GM23248 (cell line): Measurements from ENCODE around the gene RNF10. TPM values are rescaled to one million over a fixed set of nuclear protein-coding genes. Genes with fewer than 3 reads are reported as not detected.
A peak's percentile ranks its signal among the peaks of the same experiment; 100 is the strongest.

ENCODE experiments used
- DNase-seq: peaks from one replicate; pipeline ENCODE4 v3.0.0-alpha.2; 2015
- H2AFZ ChIP-seq: fragments of 200-600 bp; sonication (generic); 2 replicates; pipeline ENCODE4 v1.6.1; 2016; ENCODE audit warnings: antibody characterized with exemption
- H3F3A ChIP-seq: fragments of 200-600 bp; sonication (generic); 2 replicates; pipeline ENCODE4 v1.6.1; 2016; ENCODE audit warnings: mild to moderate bottlenecking, antibody characterized with exemption, mixed run types; ENCODE audit not compliant: insufficient read depth
- H3K27ac ChIP-seq: fragments of 200-600 bp; sonication (generic); 2 replicates; pipeline ENCODE4 v1.5.1; 2016; ENCODE audit warnings: mild to moderate bottlenecking
- H3K27me3 ChIP-seq: fragments of 200-600 bp; sonication (generic); replicated peaks from 2 replicates; pipeline ENCODE4 v1.6.1; 2016; ENCODE audit warnings: mild to moderate bottlenecking; ENCODE audit not compliant: insufficient read depth
- H3K36me3 ChIP-seq: fragments of 200-600 bp; sonication (generic); 2 replicates; pipeline ENCODE4 v1.6.1; 2016; ENCODE audit warnings: low read depth, mild to moderate bottlenecking
- H3K4me1 ChIP-seq: fragments of 200-600 bp; sonication (generic); 2 replicates; pipeline ENCODE4 v1.6.1; 2016; ENCODE audit warnings: mild to moderate bottlenecking; ENCODE audit not compliant: insufficient read depth
- H3K4me2 ChIP-seq: fragments of 200-600 bp; sonication (generic); one replicate; pipeline ENCODE4 v1.6.1; 2016; ENCODE audit warnings: mild to moderate bottlenecking; ENCODE audit not compliant: unreplicated experiment
- H3K4me3 ChIP-seq: fragments of 200-600 bp; sonication (generic); 2 replicates; pipeline ENCODE4 v1.5.1; 2016; ENCODE audit warnings: mild to moderate bottlenecking
- H3K79me2 ChIP-seq: fragments of 200-600 bp; sonication (generic); 2 replicates; pipeline ENCODE4 v1.6.1; 2016; ENCODE audit warnings: mild to moderate bottlenecking; ENCODE audit not compliant: insufficient read depth
- H3K9ac ChIP-seq: fragments of 200-600 bp; sonication (generic); 2 replicates; pipeline ENCODE4 v1.6.1; 2016; ENCODE audit warnings: mild to moderate bottlenecking
- H3K9me2 ChIP-seq: fragments of 200-600 bp; sonication (generic); 2 replicates; pipeline ENCODE4 v1.6.1; 2016; ENCODE audit warnings: mixed run types, mild to moderate bottlenecking, moderate library complexity; ENCODE audit not compliant: insufficient read depth
- H3K9me3 ChIP-seq: fragments of 200-600 bp; sonication (generic); one replicate; pipeline ENCODE4 v1.6.1; 2017; ENCODE audit warnings: low read depth
- H4K20me1 ChIP-seq: fragments of 200-600 bp; sonication (generic); 2 replicates; pipeline ENCODE4 v1.6.0; 2016; ENCODE audit not compliant: insufficient read depth
- EZH2 ChIP-seq: fragments of 200-600 bp; sonication (generic); IDR thresholded peaks from 2 replicates; pipeline ENCODE4 v1.6.1; 2018; ENCODE audit warnings: antibody characterized with exemption, mild to moderate bottlenecking; ENCODE audit not compliant: insufficient read depth, poor library complexity, severe bottlenecking
- EZH2phosphoT487 ChIP-seq: fragments of 200-600 bp; sonication (generic); IDR thresholded peaks from 2 replicates; pipeline ENCODE4 v1.6.1; 2018; ENCODE audit warnings: antibody characterized with exemption, moderate library complexity, mild to moderate bottlenecking, low read depth; ENCODE audit not compliant: insufficient read depth
- WGBS, 2 experiments: methylation state at CpG; one replicate each; pipeline ENCODE4 v1.1.6; 2015 to 2017; ENCODE audit warnings: low lambda C conversion rate in 2 of 2, low coverage in 1 of 2; ENCODE audit errors: missing lambda C conversion rate in 2 of 2; 5-methylcytosine and 5-hydroxymethylcytosine counted together
- in situ Hi-C: fragments of 300-500 bp; cut with MboI; formaldehyde crosslinking; loops from 2 replicates; pipeline ENCODE4 v1.15.0; 2020
- polyA plus RNA-seq: library from polyadenylated mRNA; unstranded; fragments of >200 nt; fragmentation: Nextera tagmentation; extraction: Ambion mirVana; gene quantifications from 2 replicates; pipeline ENCODE4 v1.2.1, GENCODE V29; 2016
- total RNA-seq: library from RNA; depleted of rRNA; stranded (reverse); fragments of >200 nt; shearing (Covaris generic); gene quantifications from 2 replicates; pipeline ENCODE4 v1.2.3, GENCODE V29; 2014

The RNF10 gene
- total and polyA plus RNA-seq, 2 experiments from 2014 or later: 69.3 to 130 TPM

- peaks cover 72% of the 10 kb centered on the region for H3K36me3 ChIP-seq
- H3F3A ChIP-seq: peaks cover 25% of the 10 kb centered on the region
- H3K9me3 ChIP-seq: no peaks in the 10 kb centered on the region
- H4K20me1 ChIP-seq: no peaks in the 10 kb centered on the region
- DNase-seq: no peak
- H3K27ac ChIP-seq: no peak overlapping the region
- no peak overlapping the region for H3K4me2 ChIP-seq
- no peaks in the 10 kb centered on the region for H3K4me1 ChIP-seq
- H3K9me2 ChIP-seq: no peaks in the 10 kb centered on the region
- 76 to 83% methylated on average over 2 of the region's 2 CpGs for WGBS, 2 experiments
- H3K9ac ChIP-seq: no peak overlapping the region
- peaks cover 11% of the 10 kb centered on the region; the same call in 1 of the 2 replicates for H3K79me2 ChIP-seq
- H3K27me3 ChIP-seq: no peaks in the 10 kb centered on the region
- in situ Hi-C loops: no loop called here
- no peak for TF ChIP-seq EZH2phosphoT487
- TF ChIP-seq EZH2: no peak
- H3K4me3 ChIP-seq: no peak overlapping the region
- H2AFZ ChIP-seq: no peak overlapping the region
These were observed 40.0 kb downstream of the RNF10 start for GRCh38 chr12:120574106-120574505.

DNA sequence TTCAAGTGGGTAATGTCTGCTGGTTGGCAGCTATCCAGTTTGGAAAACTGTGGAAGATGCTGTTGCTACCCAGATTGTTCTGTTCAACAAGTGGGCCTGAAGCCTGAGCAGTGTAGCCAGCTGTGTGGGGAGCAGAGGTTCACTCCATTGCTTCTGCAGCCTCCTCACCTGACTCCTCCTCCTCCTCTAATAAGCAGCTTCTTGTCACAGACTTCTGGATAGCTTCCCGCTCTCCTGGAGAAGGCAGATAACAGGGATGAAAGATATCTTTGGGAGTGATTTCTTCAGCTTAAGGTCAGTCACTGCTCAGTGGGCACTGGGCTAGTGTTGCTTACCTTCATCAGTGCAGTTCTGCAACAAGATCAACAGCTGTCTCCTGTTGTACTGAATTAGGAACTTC, 45.0 kb downstream of the RNF10 start:
- H3F3A ChIP-seq: peaks cover 12% of the 10 kb centered on the region
- no peaks in the 10 kb centered on the region for H3K9me3 ChIP-seq
- in situ Hi-C loops: no loop called here
- DNase-seq: no peak
- H3K9ac ChIP-seq: no peak overlapping the region
- peaks cover 32% of the 10 kb centered on the region; the same call in 1 of the 2 replicates for H3K36me3 ChIP-seq
- no peak overlapping the region for H3K4me2 ChIP-seq
- H4K20me1 ChIP-seq: no peaks in the 10 kb centered on the region
- 71 to 72% methylated on average over 1 of the region's 1 CpG for WGBS, 2 experiments
- H3K9me2 ChIP-seq: no peaks in the 10 kb centered on the region
- H3K4me1 ChIP-seq: peaks cover 7% of the 10 kb centered on the region; the same call in 1 of the 2 replicates
- no peak overlapping the region for H3K4me3 ChIP-seq
- no peaks in the 10 kb centered on the region for H3K27me3 ChIP-seq
- H2AFZ ChIP-seq: no peak overlapping the region
- no peak for TF ChIP-seq EZH2
- H3K27ac ChIP-seq: no peak overlapping the region
- H3K79me2 ChIP-seq: peaks cover 19% of the 10 kb centered on the region

DNA sequence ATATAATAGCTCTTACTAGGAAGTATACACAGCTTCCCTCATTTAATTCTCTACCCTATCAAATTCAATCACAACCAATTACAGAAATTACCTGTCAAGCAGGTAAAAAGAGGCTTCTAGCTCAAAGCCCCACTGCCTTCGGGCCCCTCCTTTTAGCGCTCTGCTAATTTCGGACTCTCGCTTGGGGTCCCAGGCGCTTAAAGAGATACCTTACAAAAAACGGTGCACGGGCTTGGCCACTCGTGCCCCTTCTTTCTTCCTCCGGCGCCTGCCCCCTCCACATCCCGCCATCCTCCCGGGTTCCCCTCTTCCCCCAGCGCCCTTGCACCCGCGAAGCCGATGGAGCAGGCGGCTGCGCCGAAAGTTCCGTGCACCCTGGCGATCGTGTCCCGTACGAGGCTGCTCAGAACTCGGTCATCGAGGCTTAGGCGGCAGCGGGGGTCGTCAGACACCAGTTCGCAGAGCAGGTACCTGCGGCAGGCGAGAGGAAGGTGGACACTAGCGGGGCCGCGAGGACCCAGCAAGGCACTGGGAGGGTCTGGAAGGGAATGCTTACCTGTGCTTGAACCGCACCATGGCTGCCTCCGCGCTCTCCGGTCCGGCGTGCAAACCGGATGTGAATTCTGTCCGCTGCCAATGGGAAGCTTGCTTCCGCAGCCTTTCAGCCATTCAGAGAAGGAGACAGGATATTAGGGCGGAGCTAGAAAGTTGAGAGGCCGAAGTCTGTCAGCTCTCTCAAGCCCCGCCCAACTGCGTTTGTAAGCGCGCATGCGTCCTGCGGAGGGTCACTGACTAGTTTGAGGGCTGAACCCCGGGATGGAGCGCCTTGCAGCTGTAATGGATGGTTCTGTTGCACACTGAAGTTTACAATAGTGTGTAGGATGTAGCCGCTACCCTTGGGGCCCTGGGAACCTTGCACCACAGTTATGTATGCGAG, 46.9 kb downstream of the RNF10 start, which contains the start of gene POP5:
POP5 (minus strand) TSS at position 616 of the 937 bp plus-strand sequence; CDS start at position 576, 40 bp downstream.
- peak within 1 kb of the TSS; percentile 78 for H3K9ac ChIP-seq
- peak within 1 kb of the TSS; percentile 84 for H3K4me3 ChIP-seq
- peaks cover 20% of the 10 kb centered on the region; the same call in 1 of the 2 replicates for H3K36me3 ChIP-seq
- TF ChIP-seq EZH2: no peak
- no peak for TF ChIP-seq EZH2phosphoT487
- H3K4me1 ChIP-seq: peaks cover 7% of the 10 kb centered on the region; the same call in 1 of the 2 replicates
- in situ Hi-C loops: loop anchor here (10.0 kb wide), 2 partner anchors 134 to 394 kb away; partner anchors contain the start of genes HNF1A and UNC119B
- DNase-seq: peak; percentile 100
- peak within 1 kb of the TSS; percentile 88 for H2AFZ ChIP-seq
- no peaks in the 10 kb centered on the region for H4K20me1 ChIP-seq
- peak within 1 kb of the TSS; percentile 93 for H3K4me2 ChIP-seq
- peak within 1 kb of the TSS; percentile 41 for H3K27ac ChIP-seq
- WGBS, 2 experiments: 0 to 1% methylated on average over 55 to 56 of the region's 56 CpGs
- peaks cover 1% of the 10 kb centered on the region; the same call in 1 of the 2 replicates for H3F3A ChIP-seq
- peaks cover 19% of the 10 kb centered on the region for H3K79me2 ChIP-seq
- no peaks in the 10 kb centered on the region for H3K9me2 ChIP-seq
- H3K9me3 ChIP-seq: no peaks in the 10 kb centered on the region
- H3K27me3 ChIP-seq: no peaks in the 10 kb centered on the region

- Histone ChIP-seq H4K20me1 (no peaks in the 10 kb centered on the region), H3K9me2 (no peaks in the 10 kb centered on the region), H3K27me3 (no peaks in the 10 kb centered on the region), H3K27ac (peak overlapping the region; percentile 41), H3K9ac (peak overlapping the region; percentile 66), H3K4me1 (peaks cover 7% of the 10 kb centered on the region; the same call in 1 of the 2 replicates), H3F3A (no peaks in the 10 kb centered on the region; the same call in 1 of the 2 replicates), H3K4me3 (peak overlapping the region; percentile 84), H3K9me3 (no peaks in the 10 kb centered on the region), H3K4me2 (peak overlapping the region; percentile 93), H3K79me2 (peaks cover 19% of the 10 kb centered on the region), H3K36me3 (peaks cover 11% of the 10 kb centered on the region; the same call in 1 of the 2 replicates), H2AFZ (peak overlapping the region; percentile 88)
- TF ChIP-seq EZH2phosphoT487: no peak
- no peak for TF ChIP-seq EZH2
- 11 to 17% methylated on average over 9 of the region's 9 CpGs for WGBS, 2 experiments
- DNase-seq: peak; percentile 84
- in situ Hi-C loops: loop anchor here (10.0 kb wide), 2 partner anchors 133 to 393 kb away; partner anchors contain the start of genes HNF1A and UNC119B
These were observed 47.8 kb downstream of the RNF10 start for GRCh38 chr12:120581998-120582397.
